ENCODE measurements around the gene MYL7. TPM values are rescaled to one million over a fixed set of nuclear protein-coding genes. Genes with fewer than 3 reads are reported as not detected.

Gene MYL7
- total RNA-seq, 6 experiments from 2014 or later, result 0.30 to 0.64 (median 0.49) TPM; not detected in 2

- Mint-ChIP-seq H3K4me3 (peak within 1 kb of the TSS; percentile 88), H3K27me3 (ENCODE audit: insufficient read depth) (peaks cover 3% of the 10 kb centered on the region), H3K9me3 (no peaks in the 10 kb centered on the region), H3K36me3 (ENCODE audit: low read depth) (peaks cover 22% of the 10 kb centered on the region), H3K4me1 (ENCODE audit: low read depth) (peaks cover 40% of the 10 kb centered on the region), H3K27ac (peak within 1 kb of the TSS; percentile 94)
- TF ChIP-seq CTCF (IDR thresholded peaks at IDR 0.05), result no peak
- peak; percentile 96 for DNase-seq
Measured at GRCh38 chr7:44123190-44124003, 17.7 kb downstream of the MYL7 start, which contains the start of gene POLD2. Gene POLD2, minus strand, starts transcription at chr7:44123548. Its CDS starts 1,495 bp downstream, at chr7:44122053.

GRCh38 chr7:44122529-44122928 lies 18.6 kb downstream of the MYL7 start:
- Mint-ChIP-seq H3K9me3 (no peaks in the 10 kb centered on the region), H3K27ac (peak overlapping the region; percentile 94)
- TF ChIP-seq CTCF (IDR thresholded peaks at IDR 0.05), result no peak

GRCh38 chr7:44121761-44122420 lies 19.2 kb downstream of the MYL7 start:
- Mint-ChIP-seq H3K4me1 (ENCODE audit: low read depth) (peaks cover 45% of the 10 kb centered on the region), H3K27me3 (ENCODE audit: insufficient read depth) (peaks cover 3% of the 10 kb centered on the region), H3K36me3 (ENCODE audit: low read depth) (peaks cover 27% of the 10 kb centered on the region), H3K27ac (peak overlapping the region; percentile 94), H3K9me3 (no peaks in the 10 kb centered on the region), H3K4me3 (peak overlapping the region; percentile 88)
- no peak for TF ChIP-seq CTCF (IDR thresholded peaks at IDR 0.05)
- no peak for DNase-seq

More at GRCh38 chr7:44122529-44122928, 18.6 kb downstream of the MYL7 start:
- DNase-seq, result no peak
- Mint-ChIP-seq H3K27me3 (ENCODE audit: insufficient read depth) (peaks cover 2% of the 10 kb centered on the region), H3K4me3 (peak overlapping the region; percentile 88), H3K36me3 (ENCODE audit: low read depth) (peaks cover 28% of the 10 kb centered on the region), H3K4me1 (ENCODE audit: low read depth) (peaks cover 45% of the 10 kb centered on the region)

GRCh38 chr7:44120395-44120794 lies 20.7 kb downstream of the MYL7 start:
- H3K27me3 Mint-ChIP-seq (ENCODE audit: insufficient read depth), result peaks cover 3% of the 10 kb centered on the region
- TF ChIP-seq CTCF (IDR thresholded peaks at IDR 0.05), result no peak
- peaks cover 45% of the 10 kb centered on the region for H3K4me1 Mint-ChIP-seq (ENCODE audit: low read depth)
- peaks cover 24% of the 10 kb centered on the region for H3K36me3 Mint-ChIP-seq (ENCODE audit: low read depth)
- H3K27ac Mint-ChIP-seq, result no peak overlapping the region
- H3K4me3 Mint-ChIP-seq, result no peak overlapping the region
- DNase-seq, result no peak
- no peaks in the 10 kb centered on the region for H3K9me3 Mint-ChIP-seq

- Mint-ChIP-seq H3K4me3 (no peak overlapping the region), H3K27ac (0 out of 2 replicates have a peak overlapping the region, but pooled peaks have one; percentile 23), H3K4me1 (ENCODE audit: low read depth) (peaks cover 45% of the 10 kb centered on the region), H3K27me3 (ENCODE audit: insufficient read depth) (peaks cover 3% of the 10 kb centered on the region), H3K36me3 (ENCODE audit: low read depth) (peaks cover 24% of the 10 kb centered on the region), H3K9me3 (no peaks in the 10 kb centered on the region)
- DNase-seq, result no peak
- TF ChIP-seq CTCF (IDR thresholded peaks at IDR 0.05), result no peak
Measured at GRCh38 chr7:44119829-44120380, 21.2 kb downstream of the MYL7 start.

Measured in HFFc6 (cell line).